OCI-LY1 (cell line): ENCODE measurements around the gene SLC39A11.

Experiments used
- EZH2 ChIP-seq: fragments of 200-600 bp; sonication (generic), shearing (Covaris generic); IDR thresholded peaks from 2 replicates; pipeline ENCODE4 v1.8.0; 2017; ENCODE audit warnings: borderline replicate concordance, mixed run types, mild to moderate bottlenecking, antibody characterized with exemption, low read length, moderate library complexity, mixed read lengths
- TF ChIP-seq, protein P1 (sequence below): fragments of 200-600 bp; sonication (generic), shearing (Covaris generic); IDR thresholded peaks from 2 replicates; pipeline ENCODE4 v1.5.1; 2017; ENCODE audit warnings: mild to moderate bottlenecking, antibody characterized with exemption, low read length, moderate library complexity, mixed read lengths

DNA sequence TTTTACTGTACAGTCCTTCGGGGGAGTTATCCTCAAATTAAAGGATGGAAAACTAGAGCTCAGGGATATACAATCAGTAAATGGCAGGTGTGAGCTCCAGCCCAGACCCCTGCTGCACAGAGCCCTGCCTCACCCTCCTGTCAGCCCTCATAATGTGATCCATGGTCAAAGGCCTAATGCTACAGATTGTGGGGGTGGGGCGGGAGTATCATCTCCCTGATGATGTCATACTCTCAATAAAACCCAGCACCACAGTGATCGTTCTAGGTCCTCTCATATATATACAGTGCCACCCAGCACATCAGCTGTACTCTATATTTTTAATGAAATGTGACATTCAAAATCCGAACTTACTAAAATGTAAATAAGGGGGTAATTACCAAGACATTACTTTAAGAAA lies 61.5 kb downstream of the SLC39A11 start:
- TF ChIP-seq, protein P1, sequence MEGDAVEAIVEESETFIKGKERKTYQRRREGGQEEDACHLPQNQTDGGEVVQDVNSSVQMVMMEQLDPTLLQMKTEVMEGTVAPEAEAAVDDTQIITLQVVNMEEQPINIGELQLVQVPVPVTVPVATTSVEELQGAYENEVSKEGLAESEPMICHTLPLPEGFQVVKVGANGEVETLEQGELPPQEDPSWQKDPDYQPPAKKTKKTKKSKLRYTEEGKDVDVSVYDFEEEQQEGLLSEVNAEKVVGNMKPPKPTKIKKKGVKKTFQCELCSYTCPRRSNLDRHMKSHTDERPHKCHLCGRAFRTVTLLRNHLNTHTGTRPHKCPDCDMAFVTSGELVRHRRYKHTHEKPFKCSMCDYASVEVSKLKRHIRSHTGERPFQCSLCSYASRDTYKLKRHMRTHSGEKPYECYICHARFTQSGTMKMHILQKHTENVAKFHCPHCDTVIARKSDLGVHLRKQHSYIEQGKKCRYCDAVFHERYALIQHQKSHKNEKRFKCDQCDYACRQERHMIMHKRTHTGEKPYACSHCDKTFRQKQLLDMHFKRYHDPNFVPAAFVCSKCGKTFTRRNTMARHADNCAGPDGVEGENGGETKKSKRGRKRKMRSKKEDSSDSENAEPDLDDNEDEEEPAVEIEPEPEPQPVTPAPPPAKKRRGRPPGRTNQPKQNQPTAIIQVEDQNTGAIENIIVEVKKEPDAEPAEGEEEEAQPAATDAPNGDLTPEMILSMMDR = no peak
- TF ChIP-seq EZH2 = no peak
